HEK293 (cell line): ENCODE results near the gene CAPN1.
A peak's percentile ranks its signal among the peaks of the same experiment; 100 is the strongest.

Source experiments
- INSM2 ChIP-seq: fragments of 450-650 bp; formaldehyde crosslinking; IDR thresholded peaks from 2 replicates; pipeline ENCODE4 v1.5.1; 2016; ENCODE audit warnings: missing biosample characterization, missing genetic modification characterization
- KLF17 ChIP-seq: fragments of 450-650 bp; formaldehyde crosslinking; IDR thresholded peaks from 2 replicates; pipeline ENCODE4 v1.5.1; 2016; ENCODE audit warnings: missing biosample characterization, missing genetic modification characterization
- MZF1 ChIP-seq: fragments of 450-650 bp; formaldehyde crosslinking; IDR thresholded peaks from 2 replicates; pipeline ENCODE4 v1.5.1; 2017; ENCODE audit warnings: missing biosample characterization, missing genetic modification characterization, borderline replicate concordance
- RBAK ChIP-seq: fragments of 450-650 bp; formaldehyde crosslinking; IDR thresholded peaks from 2 replicates; pipeline ENCODE4 v1.5.1; 2016; ENCODE audit warnings: missing biosample characterization, missing genetic modification characterization
- REPIN1 ChIP-seq: fragments of 450-650 bp; formaldehyde crosslinking; IDR thresholded peaks from 2 replicates; pipeline ENCODE4 v1.5.1; 2017; ENCODE audit warnings: missing biosample characterization, missing genetic modification characterization, low read depth
- SP3 ChIP-seq: fragments of 450-650 bp; formaldehyde crosslinking; IDR thresholded peaks from 2 replicates; pipeline ENCODE4 v1.5.1; 2016; ENCODE audit warnings: missing biosample characterization, missing genetic modification characterization
- ZBTB8A ChIP-seq: fragments of 450-650 bp; formaldehyde crosslinking; IDR thresholded peaks from 2 replicates; pipeline ENCODE4 v1.5.1; 2016; ENCODE audit warnings: missing biosample characterization, missing genetic modification characterization
- ZFP3 ChIP-seq: fragments of 450-650 bp; formaldehyde crosslinking; IDR thresholded peaks from 2 replicates; pipeline ENCODE4 v1.5.1; 2016; ENCODE audit warnings: low read depth, missing biosample characterization, missing genetic modification characterization
- ZNF148 ChIP-seq: fragments of 450-650 bp; formaldehyde crosslinking; IDR thresholded peaks from 2 replicates; pipeline ENCODE4 v1.5.0; 2017; ENCODE audit warnings: missing biosample characterization, missing genetic modification characterization, borderline replicate concordance
- ZNF18 ChIP-seq: fragments of 450-650 bp; formaldehyde crosslinking; IDR thresholded peaks from 2 replicates; pipeline ENCODE4 v1.5.1; 2016; ENCODE audit warnings: missing biosample characterization, missing genetic modification characterization
- ZNF202 ChIP-seq: fragments of 450-650 bp; formaldehyde crosslinking; IDR thresholded peaks from 2 replicates; pipeline ENCODE4 v1.5.1; 2016; ENCODE audit warnings: missing biosample characterization, missing genetic modification characterization, borderline replicate concordance
- ZNF248 ChIP-seq: fragments of 450-650 bp; formaldehyde crosslinking; IDR thresholded peaks from 2 replicates; pipeline ENCODE4 v1.5.1; 2017; ENCODE audit warnings: missing biosample characterization, missing genetic modification characterization
- ZNF335 ChIP-seq: fragments of 450-650 bp; formaldehyde crosslinking; conservative IDR thresholded peaks from 2 replicates; pipeline ENCODE4 v1.5.1; 2016; ENCODE audit warnings: missing biosample characterization, missing genetic modification characterization
- ZNF398 ChIP-seq: fragments of 450-650 bp; formaldehyde crosslinking; IDR thresholded peaks from 2 replicates; pipeline ENCODE4 v1.5.1; 2017; ENCODE audit warnings: missing biosample characterization, missing genetic modification characterization
- ZNF510 ChIP-seq: fragments of 450-650 bp; formaldehyde crosslinking; IDR thresholded peaks from 2 replicates; pipeline ENCODE4 v1.5.1; 2018; ENCODE audit warnings: mild to moderate bottlenecking, missing genetic modification characterization, missing biosample characterization; ENCODE audit not compliant: insufficient replicate concordance
- ZNF518A ChIP-seq: fragments of 450-650 bp; formaldehyde crosslinking; conservative IDR thresholded peaks from 2 replicates; pipeline ENCODE4 v1.5.1; 2016; ENCODE audit warnings: low read depth, missing biosample characterization, missing genetic modification characterization
- ZNF529 ChIP-seq: fragments of 450-650 bp; formaldehyde crosslinking; IDR thresholded peaks from 2 replicates; pipeline ENCODE4 v1.5.1; 2017; ENCODE audit warnings: missing genetic modification characterization, missing biosample characterization; ENCODE audit not compliant: insufficient replicate concordance
- ZNF624 ChIP-seq: fragments of 450-650 bp; formaldehyde crosslinking; IDR thresholded peaks from 2 replicates; pipeline ENCODE4 v1.5.1; 2017; ENCODE audit warnings: missing biosample characterization, missing genetic modification characterization
- ZNF660 ChIP-seq: fragments of 450-650 bp; IDR thresholded peaks from 2 replicates; pipeline ENCODE4 v1.5.1; 2018; ENCODE audit warnings: missing biosample characterization, mild to moderate bottlenecking, missing genetic modification characterization
- ZNF692 ChIP-seq: fragments of 450-650 bp; formaldehyde crosslinking; IDR thresholded peaks from 2 replicates; pipeline ENCODE4 v1.5.1; 2016; ENCODE audit warnings: missing biosample characterization, missing genetic modification characterization
- ZNF76 ChIP-seq: fragments of 450-650 bp; formaldehyde crosslinking; IDR thresholded peaks from 2 replicates; pipeline ENCODE4; 2016; ENCODE audit warnings: low read depth, missing biosample characterization, missing genetic modification characterization, borderline replicate concordance
- ZXDB ChIP-seq: fragments of 450-650 bp; formaldehyde crosslinking; IDR thresholded peaks from 2 replicates; pipeline ENCODE4 v1.5.1; 2016; ENCODE audit warnings: missing biosample characterization, missing genetic modification characterization

CAPN1 gene

GRCh38 chr11:65181569-65182257, at the start of gene CAPN1 (continued):
- TF ChIP-seq ZNF76 (tag by site-specific recombination), result no peak
- no peak for TF ChIP-seq ZNF148 (tag by site-specific recombination)
- no peak for TF ChIP-seq ZNF518A (tag by site-specific recombination)
- TF ChIP-seq ZXDB, result 0 out of 2 replicates have a peak, but pooled peaks have one; percentile 41
- no peak for TF ChIP-seq RBAK (tag by site-specific recombination)
- peak; percentile 30 for TF ChIP-seq SP3 (tag by site-specific recombination)
- peak; percentile 86; the same call in 1 of the 2 replicates for TF ChIP-seq ZNF692 (tag by site-specific recombination)
- TF ChIP-seq ZBTB8A (tag by site-specific recombination), result no peak
- TF ChIP-seq ZNF202, result no peak
- no peak for TF ChIP-seq INSM2
- peak; percentile 92 for TF ChIP-seq ZNF335 (tag by site-specific recombination)
- no peak for TF ChIP-seq MZF1
- no peak for TF ChIP-seq ZFP3 (tag by site-specific recombination)
- no peak for TF ChIP-seq KLF17 (tag by site-specific recombination)
- TF ChIP-seq ZNF660 (tag by site-specific recombination), result no peak
- no peak for TF ChIP-seq ZNF510 (tag by site-specific recombination)
- TF ChIP-seq ZNF18 (tag by site-specific recombination), result no peak
- no peak for TF ChIP-seq ZNF248
- TF ChIP-seq ZNF529 (tag by site-specific recombination), result no peak
- no peak for TF ChIP-seq ZNF624 (tag by site-specific recombination)
- no peak for TF ChIP-seq REPIN1 (tag by site-specific recombination)
- peak; percentile 78 for TF ChIP-seq ZNF398 (tag by site-specific recombination)
